Measurements from ENCODE around the gene ZNF410.
A peak's percentile ranks its signal among the peaks of the same experiment; 100 is the strongest.
"Not testable (repeated sequence)": the region's sequence is repeated elsewhere in the genome, so short reads cannot be mapped to it uniquely, and the experiment has no call there.

The ZNF410 gene

DNA sequence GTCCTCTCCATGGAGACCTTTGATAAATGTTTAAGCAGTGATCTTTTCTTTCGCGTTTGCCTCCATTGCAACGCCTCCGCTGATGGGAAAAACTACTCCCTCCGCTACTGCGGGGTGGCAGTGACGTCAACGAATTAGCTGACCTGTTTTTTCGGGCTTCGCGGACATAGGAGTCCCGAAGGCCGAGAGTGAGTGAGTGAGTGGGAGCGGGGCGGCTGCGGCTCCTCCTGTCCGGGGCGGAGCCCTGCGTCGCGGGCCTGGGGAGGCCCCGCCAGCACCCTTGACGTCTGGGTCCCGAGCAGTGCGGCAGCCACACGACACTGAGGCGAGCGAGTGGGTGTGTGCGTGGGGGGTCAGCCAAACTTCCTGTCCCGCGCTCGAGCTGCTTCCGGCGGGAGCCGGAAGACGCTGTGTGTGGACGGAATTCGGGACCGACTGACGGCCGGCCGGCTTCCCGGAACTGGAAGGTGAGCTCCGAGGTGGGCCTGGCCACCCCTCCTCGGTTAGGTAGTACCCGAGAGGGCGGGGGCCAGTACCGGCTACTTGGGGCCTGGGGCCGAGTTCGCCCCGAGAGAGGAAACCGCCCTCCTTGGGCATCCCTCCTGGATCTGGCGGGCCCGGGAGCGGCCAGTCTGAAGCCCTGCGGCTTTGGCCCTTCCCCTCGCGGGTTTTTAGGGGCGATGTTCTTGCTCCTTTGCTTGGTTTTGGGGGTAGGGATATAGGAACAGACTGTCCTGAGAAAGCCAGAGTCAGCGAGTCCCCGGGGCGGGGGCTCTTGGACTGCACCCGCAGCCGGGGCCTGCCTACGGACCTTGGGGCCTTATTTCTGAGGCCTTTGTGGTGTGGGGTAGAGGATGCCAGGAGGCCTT lies at the start of gene ZNF410:
Gene ZNF410 (plus strand): TSS at position 411 of the 869 bp plus-strand sequence. CDS start 5,317 bp downstream, outside the sequence.
- TF ChIP-seq JUND (IDR thresholded peaks at IDR 0.05; ENCODE audit: low read depth): no peak
- peak; percentile 89 to 99 for DNase-seq (ENCODE audit: low read depth in 1 of 2, low spot score in 1 of 2)
- in situ Hi-C loops (cut with HindIII; ENCODE audit: low pct_unique_long_range_greater_than_20kb, low sequenced_read_pairs): no loop called here

- DNase-seq (ENCODE audit: low read depth in 1 of 2, low spot score in 1 of 2): peak; percentile 70 to 91
- in situ Hi-C loops (cut with HindIII; ENCODE audit: low pct_unique_long_range_greater_than_20kb, low sequenced_read_pairs): not testable (repeated sequence)
Observed at GRCh38 chr14:73838293-73839034, 48.2 kb upstream of the ZNF410 start.

- no peak for DNase-seq (ENCODE audit: low read depth in 1 of 2, low spot score in 1 of 2)
- no peak for TF ChIP-seq JUND (IDR thresholded peaks at IDR 0.05; ENCODE audit: low read depth)
Observed at GRCh38 chr14:73842201-73842600, 44.5 kb upstream of the ZNF410 start.

GRCh38 chr14:73842851-73843250 lies 43.8 kb upstream of the ZNF410 start:
- TF ChIP-seq JUND (IDR thresholded peaks at IDR 0.05; ENCODE audit: low read depth): no peak
- no peak for DNase-seq (ENCODE audit: low read depth in 1 of 2, low spot score in 1 of 2)
- in situ Hi-C loops (cut with HindIII; ENCODE audit: low pct_unique_long_range_greater_than_20kb, low sequenced_read_pairs): no loop called here

More at GRCh38 chr14:73842201-73842600, 44.5 kb upstream of the ZNF410 start:
- in situ Hi-C loops (cut with HindIII; ENCODE audit: low pct_unique_long_range_greater_than_20kb, low sequenced_read_pairs): no loop called here

- no peak for TF ChIP-seq JUND (IDR thresholded peaks at IDR 0.05; ENCODE audit: low read depth)
- in situ Hi-C loops (cut with HindIII; ENCODE audit: low pct_unique_long_range_greater_than_20kb, low sequenced_read_pairs): no loop called here
- no peak for DNase-seq (ENCODE audit: low read depth in 1 of 2, low spot score in 1 of 2)
Observed at GRCh38 chr14:73843296-73843695, 43.4 kb upstream of the ZNF410 start.

DNA sequence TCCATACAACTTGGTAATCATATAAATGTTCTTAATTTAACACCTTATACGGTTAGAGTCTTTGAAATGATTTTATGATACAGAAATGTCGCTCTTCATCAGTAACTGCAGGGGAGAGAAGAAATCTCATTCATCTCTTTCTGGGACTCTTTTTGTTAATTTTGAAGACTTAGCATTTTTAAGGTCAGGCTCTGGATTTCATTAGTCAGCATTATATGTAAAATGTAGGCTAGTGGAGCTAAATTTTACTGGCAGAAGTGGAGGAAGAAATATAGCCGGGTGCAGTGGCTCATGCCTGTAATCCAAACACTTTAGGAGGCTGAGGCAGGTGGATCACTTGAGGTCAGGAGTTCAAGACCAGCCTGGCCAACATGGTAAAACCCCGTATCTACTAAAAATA lies 39.7 kb upstream of the ZNF410 start:
- no peak for DNase-seq (ENCODE audit: low read depth in 1 of 2, low spot score in 1 of 2)
- no peak for TF ChIP-seq JUND (IDR thresholded peaks at IDR 0.05; ENCODE audit: low read depth)
- in situ Hi-C loops (cut with HindIII; ENCODE audit: low pct_unique_long_range_greater_than_20kb, low sequenced_read_pairs): no loop called here

DNA sequence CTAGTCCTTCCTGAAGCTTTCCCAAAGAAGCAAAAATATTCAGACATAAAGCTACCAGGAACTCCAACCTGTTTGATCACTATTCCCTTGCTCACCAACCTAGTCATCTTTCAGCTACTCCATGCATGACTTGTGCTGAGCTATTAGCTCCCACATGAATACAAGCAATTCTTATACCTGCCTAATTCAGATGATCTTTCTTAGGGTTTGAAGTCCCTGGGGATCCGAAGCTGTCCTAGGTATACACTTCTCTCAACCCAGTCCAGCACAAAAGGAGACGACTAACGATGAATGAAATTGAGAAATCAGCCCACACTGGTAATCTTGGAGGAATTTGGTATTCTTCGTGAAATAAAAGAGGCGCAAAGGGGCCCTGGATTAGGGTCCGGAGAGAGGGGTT lies 35.7 kb upstream of the ZNF410 start:
- peak in 1 of 2 experiments; percentile 76 for DNase-seq (ENCODE audit: low read depth in 1 of 2, low spot score in 1 of 2)
- in situ Hi-C loops (cut with HindIII; ENCODE audit: low pct_unique_long_range_greater_than_20kb, low sequenced_read_pairs): no loop called here
- no peak for TF ChIP-seq JUND (IDR thresholded peaks at IDR 0.05; ENCODE audit: low read depth)

DNA sequence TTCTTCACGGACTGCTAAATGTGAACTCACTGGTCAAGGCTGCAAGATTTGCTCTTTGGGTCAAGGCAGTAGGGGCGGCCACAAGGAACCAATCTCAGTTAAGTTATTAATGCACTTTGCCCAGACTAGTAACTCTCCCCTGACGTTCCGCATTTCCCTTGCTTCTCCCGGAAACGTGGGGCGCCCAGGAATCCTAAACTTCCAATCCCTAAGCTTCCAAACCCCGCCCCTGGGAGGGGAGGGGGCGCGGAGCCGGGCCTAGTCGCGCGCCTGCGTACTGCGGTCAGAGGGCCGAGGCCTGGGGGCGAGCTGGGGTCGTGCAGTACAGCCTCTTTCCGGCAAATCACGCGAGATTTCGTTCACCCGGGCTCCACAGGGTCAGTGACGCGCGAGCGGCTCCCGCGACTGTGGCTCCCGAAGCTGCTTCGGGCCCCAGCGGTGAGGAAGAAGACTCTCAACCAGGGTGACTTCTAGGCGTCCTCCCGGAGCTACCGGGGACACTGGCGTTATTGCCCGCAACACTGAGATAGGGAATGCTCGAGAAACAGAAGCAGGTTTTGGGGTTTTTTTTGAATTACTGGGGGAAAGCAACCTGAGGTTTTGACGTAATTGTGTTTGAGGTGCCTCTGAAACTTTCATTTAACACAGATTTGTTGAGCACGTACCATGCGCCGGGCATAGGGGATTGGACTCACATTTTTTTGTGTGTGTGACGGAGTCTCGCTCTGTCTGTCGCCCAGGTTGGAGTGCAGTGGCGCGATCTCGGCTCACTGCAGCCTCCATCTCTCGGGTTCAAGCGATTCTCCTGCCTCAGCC lies 34.9 kb upstream of the ZNF410 start, which contains the start of gene PTGR2:
Gene PTGR2 (plus strand): TSS at position 265 of the 816 bp plus-strand sequence. CDS start 7,032 bp downstream, outside the sequence.
- in situ Hi-C loops (cut with HindIII; ENCODE audit: low pct_unique_long_range_greater_than_20kb, low sequenced_read_pairs): no loop called here
- TF ChIP-seq JUND (IDR thresholded peaks at IDR 0.05; ENCODE audit: low read depth): no peak
- DNase-seq (ENCODE audit: low read depth in 1 of 2, low spot score in 1 of 2): peak; percentile 91 to 99

GRCh38 chr14:73859145-73859544 lies 27.5 kb upstream of the ZNF410 start:
- in situ Hi-C loops (cut with HindIII; ENCODE audit: low pct_unique_long_range_greater_than_20kb, low sequenced_read_pairs): no loop called here
- TF ChIP-seq JUND (IDR thresholded peaks at IDR 0.05; ENCODE audit: low read depth): no peak
- no peak for DNase-seq (ENCODE audit: low read depth in 1 of 2, low spot score in 1 of 2)

GRCh38 chr14:73861073-73861472 lies 25.6 kb upstream of the ZNF410 start:
- in situ Hi-C loops (cut with HindIII; ENCODE audit: low pct_unique_long_range_greater_than_20kb, low sequenced_read_pairs): no loop called here
- TF ChIP-seq JUND (IDR thresholded peaks at IDR 0.05; ENCODE audit: low read depth): no peak
- DNase-seq (ENCODE audit: low read depth in 1 of 2, low spot score in 1 of 2): no peak

- no peak for TF ChIP-seq JUND (IDR thresholded peaks at IDR 0.05; ENCODE audit: low read depth)
- DNase-seq (ENCODE audit: low read depth in 1 of 2, low spot score in 1 of 2): no peak
- in situ Hi-C loops (cut with HindIII; ENCODE audit: low pct_unique_long_range_greater_than_20kb, low sequenced_read_pairs): no loop called here
Observed at GRCh38 chr14:73862480-73862879, 24.2 kb upstream of the ZNF410 start.

DNA sequence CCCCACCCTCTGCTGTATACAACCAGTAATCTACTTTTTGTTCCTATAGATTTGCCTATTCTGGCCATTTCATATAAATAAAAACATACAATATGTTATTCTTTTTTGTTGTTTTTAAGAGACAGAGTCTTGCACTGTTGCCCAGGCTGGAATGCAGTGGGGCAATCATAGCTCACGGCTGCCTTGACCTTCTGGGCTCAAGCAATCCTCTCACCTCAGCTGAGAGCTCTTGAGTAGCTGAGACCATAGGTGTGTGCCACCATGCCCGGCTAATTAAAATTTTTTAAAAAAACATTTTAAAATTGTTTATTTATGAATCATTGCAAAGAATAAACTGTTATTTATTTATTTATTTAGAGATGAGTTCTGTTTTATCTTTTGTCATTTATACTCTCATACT lies 23.4 kb upstream of the ZNF410 start:
- in situ Hi-C loops (cut with HindIII; ENCODE audit: low pct_unique_long_range_greater_than_20kb, low sequenced_read_pairs): no loop called here
- TF ChIP-seq JUND (IDR thresholded peaks at IDR 0.05; ENCODE audit: low read depth): no peak
- DNase-seq (ENCODE audit: low read depth in 1 of 2, low spot score in 1 of 2): no peak
